Measurements from ENCODE around the gene ATP11C. TPM values are rescaled to one million over a fixed set of nuclear protein-coding genes. Genes with fewer than 3 reads are reported as not detected.

ATP11C gene
- total RNA-seq, 4 donors from 2014 or later: 20.4 to 33.3 (median 27.3) TPM

GRCh38 chrX:139882299-139882698 is 50.6 kb downstream of the ATP11C start:
- H3K27ac ChIP-seq: peak overlapping the region in 2 of 4 donors; percentile 19 to 24
- no peaks in the 10 kb centered on the region for H3K27me3 ChIP-seq
- TF ChIP-seq POLR2AphosphoS5 (IDR thresholded peaks at IDR 0.05) (no peak), POLR2A (IDR thresholded peaks at IDR 0.05) (no peak), CTCF (IDR thresholded peaks at IDR 0.05) (no peak), EP300 (IDR thresholded peaks at IDR 0.05) (no peak)
- no peak overlapping the region for H3K4me3 ChIP-seq
- 56 to 58% methylated on average over 2 of the region's 2 CpGs for WGBS, 2 donors (ENCODE audit: low coverage in 1 of 2)
- H3K9me3 ChIP-seq: no peaks in the 10 kb centered on the region
- no peak for ATAC-seq
- H3K4me1 ChIP-seq: peaks cover 0 to 10% (median 0%) of the 10 kb centered on the region in 3 donors
- H3K36me3 ChIP-seq: no peaks in the 10 kb centered on the region

- WGBS, 2 donors (ENCODE audit: low coverage in 1 of 2): 17 to 33% methylated on average over 1 of the region's 1 CpG
- no peak for TF ChIP-seq POLR2AphosphoS5 (IDR thresholded peaks at IDR 0.05)
- no peak for TF ChIP-seq CTCF (IDR thresholded peaks at IDR 0.05)
- no peak for TF ChIP-seq POLR2A (IDR thresholded peaks at IDR 0.05)
- no peak for TF ChIP-seq EP300 (IDR thresholded peaks at IDR 0.05)
- Histone ChIP-seq H3K9me3 (no peaks in the 10 kb centered on the region), H3K36me3 (no peaks in the 10 kb centered on the region), H3K4me3 (no peak overlapping the region), H3K27ac (peak overlapping the region in 1 of 4 donors; percentile 7), H3K27me3 (no peaks in the 10 kb centered on the region), H3K4me1 (peaks cover 0 to 10% (median 0%) of the 10 kb centered on the region in 3 donors)
- no peak for ATAC-seq
Measured at GRCh38 chrX:139881572-139881971, 51.3 kb downstream of the ATP11C start.

GRCh38 chrX:139881130-139881529 is 51.7 kb downstream of the ATP11C start:
- peak overlapping the region in 1 of 4 donors; percentile 7 for H3K27ac ChIP-seq
- TF ChIP-seq EP300 (IDR thresholded peaks at IDR 0.05) (no peak), POLR2A (IDR thresholded peaks at IDR 0.05) (no peak), CTCF (IDR thresholded peaks at IDR 0.05) (no peak), POLR2AphosphoS5 (IDR thresholded peaks at IDR 0.05) (no peak)
- H3K4me3 ChIP-seq: no peak overlapping the region
- peaks cover 0 to 10% (median 0%) of the 10 kb centered on the region in 3 donors for H3K4me1 ChIP-seq
- no peaks in the 10 kb centered on the region for H3K36me3 ChIP-seq
- ATAC-seq: no peak
- WGBS, 2 donors (ENCODE audit: low coverage in 1 of 2): 77% methylated on average over 3 of the region's 4 CpGs; no CpG with 5 or more reads in 1 of the 2 donors
- no peaks in the 10 kb centered on the region for H3K9me3 ChIP-seq
- no peaks in the 10 kb centered on the region for H3K27me3 ChIP-seq

- no peak for ATAC-seq
- Histone ChIP-seq H3K4me3 (no peak overlapping the region), H3K9me3 (no peaks in the 10 kb centered on the region), H3K36me3 (no peaks in the 10 kb centered on the region), H3K27ac (no peak overlapping the region), H3K27me3 (no peaks in the 10 kb centered on the region), H3K4me1 (peaks cover 0 to 10% (median 0%) of the 10 kb centered on the region in 3 donors)
- TF ChIP-seq CTCF (IDR thresholded peaks at IDR 0.05) (no peak), POLR2A (IDR thresholded peaks at IDR 0.05) (no peak), POLR2AphosphoS5 (IDR thresholded peaks at IDR 0.05) (no peak), EP300 (IDR thresholded peaks at IDR 0.05) (no peak)
- 77 to 100% methylated on average over 2 to 8 of the region's 11 CpGs for WGBS, 2 donors (ENCODE audit: low coverage in 1 of 2)
Measured at GRCh38 chrX:139877710-139878414, 55.0 kb downstream of the ATP11C start.

GRCh38 chrX:139875841-139876240 is 57.0 kb downstream of the ATP11C start:
- H3K36me3 ChIP-seq: no peaks in the 10 kb centered on the region
- no peaks in the 10 kb centered on the region for H3K27me3 ChIP-seq
- WGBS, 2 donors (ENCODE audit: low coverage in 1 of 2): 10 to 24% methylated on average over 2 of the region's 2 CpGs
- H3K27ac ChIP-seq: no peak overlapping the region
- H3K9me3 ChIP-seq: no peaks in the 10 kb centered on the region
- no peaks in the 10 kb centered on the region for H3K4me1 ChIP-seq
- ATAC-seq: no peak
- TF ChIP-seq POLR2A (IDR thresholded peaks at IDR 0.05) (no peak), EP300 (IDR thresholded peaks at IDR 0.05) (no peak), CTCF (IDR thresholded peaks at IDR 0.05) (no peak), POLR2AphosphoS5 (IDR thresholded peaks at IDR 0.05) (no peak)
- H3K4me3 ChIP-seq: no peak overlapping the region

All from gastroesophageal sphincter (tissue), 4 donors.